ENCODE results near the gene MCU. TPM values are rescaled to one million over a fixed set of nuclear protein-coding genes. Genes with fewer than 3 reads are reported as not detected.
A peak's percentile ranks its signal among the peaks of the same experiment; 100 is the strongest.

Gene MCU
- total RNA-seq, 6 experiments from 2014 or later, result 6.2 to 14.6 (median 10.4) TPM

- WGBS (ENCODE audit: insufficient coverage, low coverage, low lambda C conversion rate, missing lambda C conversion rate), result 63% methylated on average over 2 of the region's 2 CpGs
- Histone ChIP-seq H3K9me3 (no peaks in the 10 kb centered on the region), H3K4me3 (no peak overlapping the region), H3K27ac (no peak overlapping the region), H3K27me3 (no peaks in the 10 kb centered on the region), H3K36me3 (no peaks in the 10 kb centered on the region), H3K4me1 (no peaks in the 10 kb centered on the region)
- no peak for TF ChIP-seq CTCF (IDR thresholded peaks at IDR 0.05)
- no peak for TF ChIP-seq POLR2A (IDR thresholded peaks at IDR 0.05)
- intact Hi-C loops (cut with DNase I), result no loop called here
- ATAC-seq (peak in 3 of 4 donors; percentile 33 to 96 (median 40)), DNase-seq (peak in 1 of 3 donors; percentile 42)
Observed at GRCh38 chr10:72740528-72740927, 48.6 kb downstream of the MCU start.

- H3K4me1 ChIP-seq, result no peaks in the 10 kb centered on the region
- H3K4me3 ChIP-seq, result no peak overlapping the region
- no peak for ATAC-seq
- H3K27me3 ChIP-seq, result no peaks in the 10 kb centered on the region
- no peaks in the 10 kb centered on the region for H3K36me3 ChIP-seq
- H3K9me3 ChIP-seq, result no peaks in the 10 kb centered on the region
- DNase-seq, result no peak
- intact Hi-C loops (cut with DNase I), result no loop called here
- 96% methylated on average over 3 of the region's 3 CpGs for WGBS (ENCODE audit: insufficient coverage, low coverage, low lambda C conversion rate, missing lambda C conversion rate)
- TF ChIP-seq CTCF (IDR thresholded peaks at IDR 0.05) (no peak), POLR2A (IDR thresholded peaks at IDR 0.05) (no peak)
- no peak overlapping the region for H3K27ac ChIP-seq
Observed at GRCh38 chr10:72742092-72742491, 50.1 kb downstream of the MCU start.

- no peak overlapping the region for H3K4me3 ChIP-seq
- intact Hi-C loops (cut with DNase I), result no loop called here
- no peaks in the 10 kb centered on the region for H3K9me3 ChIP-seq
- TF ChIP-seq POLR2A (IDR thresholded peaks at IDR 0.05), result no peak
- H3K27ac ChIP-seq, result no peak overlapping the region
- 100% methylated on average over 4 of the region's 5 CpGs for WGBS (ENCODE audit: insufficient coverage, low coverage, low lambda C conversion rate, missing lambda C conversion rate)
- no peak for ATAC-seq
- no peaks in the 10 kb centered on the region for H3K36me3 ChIP-seq
- H3K27me3 ChIP-seq, result no peaks in the 10 kb centered on the region
- H3K4me1 ChIP-seq, result no peaks in the 10 kb centered on the region
- DNase-seq, result no peak
Observed at GRCh38 chr10:72742797-72743196, 50.9 kb downstream of the MCU start.

GRCh38 chr10:72744566-72744965, 52.6 kb downstream of the MCU start:
- TF ChIP-seq POLR2A (IDR thresholded peaks at IDR 0.05) (no peak), CTCF (IDR thresholded peaks at IDR 0.05) (no peak)
- 61% methylated on average over 3 of the region's 3 CpGs for WGBS (ENCODE audit: insufficient coverage, low coverage, low lambda C conversion rate, missing lambda C conversion rate)
- intact Hi-C loops (cut with DNase I), result no loop called here

GRCh38 chr10:72746426-72747363, 54.8 kb downstream of the MCU start:
- Histone ChIP-seq H3K36me3 (no peaks in the 10 kb centered on the region), H3K27ac (no peak overlapping the region), H3K27me3 (no peaks in the 10 kb centered on the region), H3K9me3 (no peaks in the 10 kb centered on the region), H3K4me3 (no peak overlapping the region), H3K4me1 (no peaks in the 10 kb centered on the region)
- no peak for ATAC-seq
- DNase-seq, result no peak
- TF ChIP-seq CTCF (IDR thresholded peaks at IDR 0.05) (no peak), POLR2A (IDR thresholded peaks at IDR 0.05) (no peak)
- intact Hi-C loops (cut with DNase I), result no loop called here
- WGBS (ENCODE audit: insufficient coverage, low coverage, low lambda C conversion rate, missing lambda C conversion rate), result 60% methylated on average over 3 of the region's 3 CpGs

More at GRCh38 chr10:72744566-72744965, 52.6 kb downstream of the MCU start:
- no peak overlapping the region for H3K4me3 ChIP-seq
- H3K27me3 ChIP-seq, result no peaks in the 10 kb centered on the region
- no peaks in the 10 kb centered on the region for H3K36me3 ChIP-seq
- H3K27ac ChIP-seq, result no peak overlapping the region
- no peaks in the 10 kb centered on the region for H3K9me3 ChIP-seq
- ATAC-seq (no peak), DNase-seq (no peak)
- no peaks in the 10 kb centered on the region for H3K4me1 ChIP-seq
